Hepatocyte (in vitro differentiated cells): ENCODE results near the gene RTN3. TPM values are rescaled to one million over a fixed set of nuclear protein-coding genes. Genes with fewer than 3 reads are reported as not detected.

ENCODE experiments used
- DNase-seq: peaks from one replicate; pipeline ENCODE4 v3.0.0-alpha.2; 2016; ENCODE audit warnings: low spot score
- H2AFZ ChIP-seq: fragments of 200-600 bp; sonication (generic); 2 replicates; pipeline ENCODE4 v1.6.0; 2016; ENCODE audit warnings: antibody characterized with exemption, mild to moderate bottlenecking
- H3K27ac ChIP-seq: fragments of 200-600 bp; sonication (generic); 2 replicates; pipeline ENCODE4 v1.5.1; 2016; ENCODE audit warnings: mild to moderate bottlenecking
- H3K27me3 ChIP-seq: fragments of 200-600 bp; sonication (generic); 2 replicates; pipeline ENCODE4 v1.6.1; 2016
- H3K36me3 ChIP-seq: fragments of 200-600 bp; sonication (generic); replicated peaks from 2 replicates; pipeline ENCODE4 v1.5.1; 2016; ENCODE audit warnings: low read depth; ENCODE audit not compliant: insufficient read depth
- H3K4me1 ChIP-seq: fragments of 200-600 bp; sonication (generic); 2 replicates; pipeline ENCODE4 v1.5.1; 2016; ENCODE audit warnings: mild to moderate bottlenecking, moderate library complexity; ENCODE audit not compliant: insufficient read depth
- H3K4me2 ChIP-seq: fragments of 200-600 bp; sonication (generic); 2 replicates; pipeline ENCODE4 v1.6.0; 2016
- H3K4me3 ChIP-seq: fragments of 200-600 bp; sonication (generic); 2 replicates; pipeline ENCODE4 v1.5.1; 2016; ENCODE audit warnings: mild to moderate bottlenecking
- H3K79me2 ChIP-seq: fragments of 200-600 bp; sonication (generic); 2 replicates; pipeline ENCODE4 v1.6.0; 2017; ENCODE audit warnings: mild to moderate bottlenecking
- H3K9me2 ChIP-seq: fragments of 200-600 bp; sonication (generic); replicated peaks from 2 replicates; pipeline ENCODE4 v1.6.0; 2017; ENCODE audit warnings: mild to moderate bottlenecking; ENCODE audit not compliant: insufficient read depth
- H3K9me3 ChIP-seq: fragments of 200-600 bp; sonication (generic); 2 replicates; pipeline ENCODE4 v1.5.1; 2016; ENCODE audit warnings: low read depth, mild to moderate bottlenecking
- H4K20me1 ChIP-seq: fragments of 200-600 bp; sonication (generic); 2 replicates; pipeline ENCODE4 v1.6.0; 2016; ENCODE audit warnings: mild to moderate bottlenecking; ENCODE audit not compliant: insufficient read depth, poor library complexity, severe bottlenecking
- CTCF ChIP-seq: fragments of 200-600 bp; sonication (generic); IDR thresholded peaks from 2 replicates; pipeline ENCODE4 v1.5.1; 2016; ENCODE audit warnings: antibody characterized with exemption, mild to moderate bottlenecking; ENCODE audit not compliant: poor library complexity
- EZH2 ChIP-seq: fragments of 200-600 bp; sonication (generic); IDR thresholded peaks from 2 replicates; pipeline ENCODE4 v1.6.1; 2016; ENCODE audit warnings: antibody characterized with exemption, mild to moderate bottlenecking, borderline replicate concordance
- EZH2phosphoT487 ChIP-seq: fragments of 200-600 bp; sonication (generic); IDR thresholded peaks from one replicate; pipeline ENCODE4 v1.6.1; 2018; ENCODE audit warnings: antibody characterized with exemption, mild to moderate bottlenecking, low read depth, moderate library complexity; ENCODE audit not compliant: unreplicated experiment, severe bottlenecking
- WGBS: methylation state at CpG from one replicate; pipeline ENCODE4 v1.1.6; 2016; ENCODE audit warnings: low lambda C conversion rate; ENCODE audit errors: missing lambda C conversion rate; 5-methylcytosine and 5-hydroxymethylcytosine counted together
- polyA plus RNA-seq: library from polyadenylated mRNA; unstranded; fragments of >200 nt; fragmentation: Nextera tagmentation; extraction: Ambion mirVana; gene quantifications from 2 replicates; pipeline ENCODE4 v1.2.1, GENCODE V29; 2016
- total RNA-seq: library from RNA; depleted of rRNA; stranded (reverse); fragments of >200 nt; gene quantifications from 2 replicates; pipeline ENCODE4 v1.2.3, GENCODE V29; 2014

Gene RTN3
- total and polyA plus RNA-seq, 2 experiments from 2014 or later = 84.0 to 89.9 TPM

DNA sequence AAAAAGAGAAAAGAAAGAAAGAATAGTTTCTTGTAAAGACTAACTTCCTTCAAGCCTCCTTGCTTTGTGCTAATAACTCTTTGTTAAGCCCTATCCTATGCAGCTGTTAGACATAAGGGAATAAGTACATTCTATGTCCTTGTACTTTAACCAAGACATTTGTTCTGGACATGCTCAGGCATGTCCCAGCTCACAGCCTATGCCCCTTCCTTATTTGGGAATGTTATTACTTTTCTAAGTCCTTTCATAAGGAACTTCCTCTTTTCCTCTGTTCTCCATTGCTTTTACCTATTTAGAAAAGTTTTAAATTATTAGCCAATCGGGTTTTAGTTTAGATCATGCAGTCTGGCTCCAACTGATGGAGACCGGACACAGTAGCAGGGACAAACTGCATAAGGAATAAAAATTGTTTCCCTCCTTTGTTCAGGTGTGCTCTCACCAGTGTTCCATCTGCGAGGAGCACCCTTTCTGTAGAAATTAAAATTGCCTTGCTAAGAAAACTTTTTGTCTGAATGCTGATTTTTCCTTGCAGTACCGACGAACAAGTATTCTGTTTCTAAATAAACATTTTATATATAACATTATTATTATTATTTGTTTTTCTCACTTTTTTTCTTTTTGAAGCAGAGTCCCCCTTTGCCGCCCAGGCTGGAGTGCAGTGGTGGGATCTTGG is 110.3 kb downstream of the RTN3 start:
- Histone ChIP-seq H3K4me3 (no peak overlapping the region), H2AFZ (no peak overlapping the region), H3K79me2 (no peaks in the 10 kb centered on the region), H3K27me3 (no peaks in the 10 kb centered on the region), H3K4me2 (no peak overlapping the region), H3K4me1 (peaks cover 10% of the 10 kb centered on the region), H4K20me1 (no peaks in the 10 kb centered on the region), H3K36me3 (no peaks in the 10 kb centered on the region), H3K9me3 (no peaks in the 10 kb centered on the region), H3K9me2 (no peaks in the 10 kb centered on the region), H3K27ac (peak overlapping the region; percentile 94)
- WGBS = 76% methylated on average over 6 of the region's 6 CpGs
- no peak for TF ChIP-seq EZH2phosphoT487
- no peak for TF ChIP-seq CTCF
- TF ChIP-seq EZH2 = no peak
- no peak for DNase-seq

DNA sequence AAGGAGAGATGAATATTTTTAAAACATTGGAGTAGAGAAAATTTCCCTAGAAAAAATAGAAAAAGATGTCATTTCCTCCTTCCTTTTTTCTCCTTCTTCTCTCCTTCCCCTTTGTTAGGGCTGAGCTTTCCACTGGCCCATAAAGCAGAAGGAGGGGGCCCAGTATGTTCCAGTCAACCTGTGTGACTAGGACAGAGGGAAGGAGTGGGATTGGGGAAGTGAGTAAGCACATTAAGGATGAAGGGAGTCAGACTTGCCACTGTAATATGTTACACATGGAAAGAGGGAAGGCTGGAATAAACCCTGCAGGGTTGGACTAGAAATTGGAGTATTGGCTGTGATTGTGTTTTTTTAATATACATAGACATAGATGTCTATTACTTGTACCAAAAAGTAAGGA is 111.9 kb downstream of the RTN3 start:
- Histone ChIP-seq H3K4me3 (no peak overlapping the region), H3K4me2 (no peak overlapping the region), H3K36me3 (no peaks in the 10 kb centered on the region), H3K4me1 (peaks cover 10% of the 10 kb centered on the region), H3K27ac (no peak overlapping the region), H3K27me3 (no peaks in the 10 kb centered on the region), H3K9me2 (no peaks in the 10 kb centered on the region), H3K79me2 (no peaks in the 10 kb centered on the region), H3K9me3 (no peaks in the 10 kb centered on the region), H2AFZ (no peak overlapping the region), H4K20me1 (no peaks in the 10 kb centered on the region)
- no peak for DNase-seq
- TF ChIP-seq EZH2 (no peak), CTCF (no peak), EZH2phosphoT487 (no peak)

DNA sequence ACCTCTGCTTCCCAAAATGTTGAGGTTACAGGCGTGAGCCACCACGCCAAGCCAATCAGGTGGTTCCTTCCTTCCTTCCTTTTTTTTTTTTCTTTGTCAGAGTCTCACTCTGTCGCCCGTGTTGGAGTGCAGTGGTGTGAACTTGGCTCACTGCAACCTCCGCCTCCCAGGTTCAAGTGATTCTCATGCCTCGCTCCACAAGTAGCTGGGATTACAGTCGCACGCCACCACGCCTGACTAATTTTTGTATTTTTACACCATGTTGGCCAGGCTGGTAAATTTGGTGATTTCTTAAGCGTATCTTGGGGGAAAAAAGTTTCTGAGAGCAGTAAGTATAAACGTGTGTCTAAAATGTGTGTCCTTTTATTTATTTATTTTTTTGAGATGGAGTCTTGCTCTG is 113.8 kb downstream of the RTN3 start:
- Histone ChIP-seq H4K20me1 (no peaks in the 10 kb centered on the region), H2AFZ (no peak overlapping the region), H3K9me2 (no peaks in the 10 kb centered on the region), H3K27ac (no peak overlapping the region), H3K4me1 (peaks cover 10% of the 10 kb centered on the region), H3K27me3 (no peaks in the 10 kb centered on the region), H3K9me3 (no peaks in the 10 kb centered on the region), H3K4me2 (no peak overlapping the region), H3K36me3 (no peaks in the 10 kb centered on the region), H3K4me3 (no peak overlapping the region), H3K79me2 (no peaks in the 10 kb centered on the region)
- DNase-seq = no peak
- 91% methylated on average over 11 of the region's 11 CpGs for WGBS
- no peak for TF ChIP-seq CTCF
- no peak for TF ChIP-seq EZH2phosphoT487
- TF ChIP-seq EZH2 = no peak
